Mucosa of descending colon (tissue), 3 donors: ENCODE results near the gene CCDC141. TPM values are rescaled to one million over a fixed set of nuclear protein-coding genes. Genes with fewer than 3 reads are reported as not detected.

Experiments used
- ATAC-seq: fragments of 200-7000 bp; cut with Tn5 transposase; one replicate; pipeline ENCODE4 v1.9.1; 2020; ENCODE audit warnings: mild to moderate bottlenecking, moderate library complexity
- DNase-seq, 3 donors: peaks; one replicate each; pipeline ENCODE4 v3.0.0-alpha.2; 2020
- H3K36me3 ChIP-seq: fragments of 200-600 bp; one replicate; pipeline ENCODE4 v1.8.0; 2021; ENCODE audit warnings: low read depth, mild to moderate bottlenecking
- H3K4me1 ChIP-seq: fragments of 200-600 bp; one replicate; pipeline ENCODE4 v1.8.0; 2021; ENCODE audit warnings: low read depth, mild to moderate bottlenecking
- H3K4me3 ChIP-seq: fragments of 200-600 bp; one replicate; pipeline ENCODE4 v1.8.0; 2021; ENCODE audit warnings: mild to moderate bottlenecking
- H3K9me3 ChIP-seq: fragments of 200-600 bp; one replicate; pipeline ENCODE4 v1.8.0; 2021; ENCODE audit warnings: mild to moderate bottlenecking
- CTCF ChIP-seq: fragments of 200-600 bp; IDR thresholded peaks from one replicate; pipeline ENCODE4 v1.8.0; 2022; ENCODE audit warnings: antibody characterized with exemption, mild to moderate bottlenecking
- intact Hi-C, 2 donors: fragments of 100-400 bp; cut with DNase I in 1 of 2; cut with micrococcal nuclease in 1 of 2; formaldehyde crosslinking; loops; one replicate each; pipeline versions ENCODE4 v1.11.0 to v1.11.1; 2022; cut with DNase I, micrococcal nuclease
- total RNA-seq, 3 donors: library from RNA; stranded (reverse); fragmentation: NEBNext Ultra II Directional in 2 of 3; extraction: Animal tissue kit (Norgen Biotek cat#: 25700) in 2 of 3; gene quantifications; one replicate each; pipeline versions ENCODE4 v1.2.1 to v1.2.4, GENCODE V29; 2021 to 2023
- donor health status: DM: no; HTN: no; CAD: no; lungs with moderate emphysema.
- donor health status: DM: no; HTN: no; CAD: no.
- donor health status: DM: no; HTN: yes; CAD: no.

CCDC141 gene
- total RNA-seq, 3 donors from 2014 or later, result 1.5 to 7.4 (median 1.8) TPM

GRCh38 chr2:178860551-178860950 is 189.4 kb downstream of the CCDC141 start:
- no peak for TF ChIP-seq CTCF
- Histone ChIP-seq H3K9me3 (no peaks in the 10 kb centered on the region), H3K4me1 (no peaks in the 10 kb centered on the region), H3K4me3 (no peak overlapping the region), H3K36me3 (no peaks in the 10 kb centered on the region)
- intact Hi-C loops, result no loop called here
- ATAC-seq (no peak), DNase-seq (peak in 1 of 3 donors; percentile 24)

- ATAC-seq, result no peak
- intact Hi-C loops, result no loop called here
- H3K9me3 ChIP-seq, result no peaks in the 10 kb centered on the region
- no peak for TF ChIP-seq CTCF
- H3K4me3 ChIP-seq, result no peak overlapping the region
- no peaks in the 10 kb centered on the region for H3K4me1 ChIP-seq
- H3K36me3 ChIP-seq, result no peaks in the 10 kb centered on the region
- DNase-seq, result no peak
Observed at GRCh38 chr2:178859730-178860129, 190.2 kb downstream of the CCDC141 start.

GRCh38 chr2:178858896-178859625 is 190.9 kb downstream of the CCDC141 start:
- Histone ChIP-seq H3K9me3 (no peaks in the 10 kb centered on the region), H3K4me1 (no peaks in the 10 kb centered on the region), H3K4me3 (no peak overlapping the region), H3K36me3 (no peaks in the 10 kb centered on the region)
- ATAC-seq (no peak), DNase-seq (no peak)
- TF ChIP-seq CTCF, result no peak
- intact Hi-C loops, result no loop called here

GRCh38 chr2:178855151-178855550 is 194.8 kb downstream of the CCDC141 start:
- no peaks in the 10 kb centered on the region for H3K4me1 ChIP-seq
- ATAC-seq (no peak), DNase-seq (no peak)
- no peak overlapping the region for H3K4me3 ChIP-seq
- no peaks in the 10 kb centered on the region for H3K36me3 ChIP-seq
- no peak for TF ChIP-seq CTCF
- no peaks in the 10 kb centered on the region for H3K9me3 ChIP-seq
- intact Hi-C loops, result no loop called here

GRCh38 chr2:178848335-178848734 is 201.6 kb downstream of the CCDC141 start:
- DNase-seq, result no peak
- no peak for TF ChIP-seq CTCF
- H3K4me3 ChIP-seq, result no peak overlapping the region
- no peaks in the 10 kb centered on the region for H3K9me3 ChIP-seq
- intact Hi-C loops, result no loop called here
- no peak for ATAC-seq
- no peaks in the 10 kb centered on the region for H3K4me1 ChIP-seq
- H3K36me3 ChIP-seq, result no peaks in the 10 kb centered on the region

- no peak overlapping the region for H3K4me3 ChIP-seq
- DNase-seq (no peak), ATAC-seq (no peak)
- no peaks in the 10 kb centered on the region for H3K4me1 ChIP-seq
- no peak for TF ChIP-seq CTCF
- no peaks in the 10 kb centered on the region for H3K9me3 ChIP-seq
- intact Hi-C loops, result no loop called here
- H3K36me3 ChIP-seq, result no peaks in the 10 kb centered on the region
Observed at GRCh38 chr2:178846458-178846802, 203.5 kb downstream of the CCDC141 start.
